HEK293 (cell line): ENCODE data around the gene ZNF239.
A peak's percentile ranks its signal among the peaks of the same experiment; 100 is the strongest.

Experiments
- AEBP2 ChIP-seq: fragments of 450-650 bp; formaldehyde crosslinking; IDR thresholded peaks from 2 replicates; pipeline ENCODE4 v1.5.1; 2016; ENCODE audit warnings: missing biosample characterization, missing genetic modification characterization, borderline replicate concordance
- GLIS1 ChIP-seq: fragments of 450-650 bp; formaldehyde crosslinking; IDR thresholded peaks from 2 replicates; pipeline ENCODE4 v1.5.1; 2016; ENCODE audit warnings: missing biosample characterization, missing genetic modification characterization
- KLF1 ChIP-seq: fragments of 450-650 bp; formaldehyde crosslinking; IDR thresholded peaks from 2 replicates; pipeline ENCODE4 v1.5.1; 2016; ENCODE audit warnings: missing biosample characterization, missing genetic modification characterization
- RBAK ChIP-seq: fragments of 450-650 bp; formaldehyde crosslinking; IDR thresholded peaks from 2 replicates; pipeline ENCODE4 v1.5.1; 2016; ENCODE audit warnings: missing biosample characterization, missing genetic modification characterization
- SETDB1 ChIP-seq: IDR thresholded peaks from one replicate; pipeline ENCODE4 v1.6.1; 2017; ENCODE audit warnings: mild to moderate bottlenecking, low read length, moderate library complexity, mixed read lengths; ENCODE audit not compliant: insufficient read length
- SP3 ChIP-seq: fragments of 450-650 bp; formaldehyde crosslinking; IDR thresholded peaks from 2 replicates; pipeline ENCODE4 v1.5.1; 2016; ENCODE audit warnings: missing biosample characterization, missing genetic modification characterization
- ZFP3 ChIP-seq: fragments of 450-650 bp; formaldehyde crosslinking; IDR thresholded peaks from 2 replicates; pipeline ENCODE4 v1.5.1; 2016; ENCODE audit warnings: low read depth, missing biosample characterization, missing genetic modification characterization
- ZNF155 ChIP-seq: fragments of 450-650 bp; formaldehyde crosslinking; IDR thresholded peaks from 2 replicates; pipeline ENCODE4 v1.5.1; 2016; ENCODE audit warnings: missing biosample characterization, missing genetic modification characterization
- ZNF335 ChIP-seq: fragments of 450-650 bp; formaldehyde crosslinking; conservative IDR thresholded peaks from 2 replicates; pipeline ENCODE4 v1.5.1; 2016; ENCODE audit warnings: missing biosample characterization, missing genetic modification characterization
- ZNF416 ChIP-seq: fragments of 450-650 bp; formaldehyde crosslinking; IDR thresholded peaks from 2 replicates; pipeline ENCODE4 v1.5.1; 2016; ENCODE audit warnings: missing biosample characterization, missing genetic modification characterization
- ZNF426 ChIP-seq: fragments of 450-650 bp; formaldehyde crosslinking; IDR thresholded peaks from 2 replicates; pipeline ENCODE4 v1.5.1; 2017; ENCODE audit warnings: missing biosample characterization, missing genetic modification characterization, mild to moderate bottlenecking, inconsistent platforms, moderate library complexity
- ZNF501 ChIP-seq: fragments of 450-650 bp; formaldehyde crosslinking; IDR thresholded peaks from 2 replicates; pipeline ENCODE4 v1.5.1; 2016; ENCODE audit warnings: missing biosample characterization, missing genetic modification characterization
- ZNF518A ChIP-seq: fragments of 450-650 bp; formaldehyde crosslinking; conservative IDR thresholded peaks from 2 replicates; pipeline ENCODE4 v1.5.1; 2016; ENCODE audit warnings: low read depth, missing biosample characterization, missing genetic modification characterization
- ZNF544 ChIP-seq: fragments of 450-650 bp; formaldehyde crosslinking; IDR thresholded peaks from 2 replicates; pipeline ENCODE4 v1.5.0; 2017; ENCODE audit warnings: missing biosample characterization, missing genetic modification characterization
- ZNF747 ChIP-seq: fragments of 450-650 bp; formaldehyde crosslinking; IDR thresholded peaks from 2 replicates; pipeline ENCODE4 v1.5.1; 2016; ENCODE audit warnings: missing biosample characterization, missing genetic modification characterization
- ZSCAN5A ChIP-seq: fragments of 450-650 bp; formaldehyde crosslinking; IDR thresholded peaks from 2 replicates; pipeline ENCODE4 v1.5.1; 2016; ENCODE audit warnings: missing biosample characterization, missing genetic modification characterization
- ZXDB ChIP-seq: fragments of 450-650 bp; formaldehyde crosslinking; IDR thresholded peaks from 2 replicates; pipeline ENCODE4 v1.5.1; 2016; ENCODE audit warnings: missing biosample characterization, missing genetic modification characterization
- TF ChIP-seq, protein P1 (sequence below): fragments of 450-650 bp; formaldehyde crosslinking; IDR thresholded peaks from 2 replicates; pipeline ENCODE4 v1.5.1; 2016; ENCODE audit warnings: missing biosample characterization, missing genetic modification characterization, borderline replicate concordance
- TF ChIP-seq, protein P2 (sequence below): fragments of 450-650 bp; formaldehyde crosslinking; optimal IDR thresholded peaks from 2 replicates; pipeline ENCODE3; 2016; ENCODE audit warnings: missing biosample characterization, mild to moderate bottlenecking, missing genetic modification characterization
- TF ChIP-seq, protein P3 (sequence below): fragments of 450-650 bp; formaldehyde crosslinking; IDR thresholded peaks from 2 replicates; pipeline ENCODE4 v1.5.1; 2016; ENCODE audit warnings: missing biosample characterization, missing genetic modification characterization, low read depth
- TF ChIP-seq, protein P4 (sequence below): fragments of 450-650 bp; formaldehyde crosslinking; IDR thresholded peaks from 2 replicates; pipeline ENCODE4 v1.5.1; 2017; ENCODE audit warnings: missing biosample characterization, mild to moderate bottlenecking, missing genetic modification characterization, moderate library complexity

ZNF239 gene

GRCh38 chr10:43574001-43574892 lies at the start of gene ZNF239 (continued):
- TF ChIP-seq ZSCAN5A (tag by site-specific recombination) = no peak
- TF ChIP-seq ZNF416 = no peak
- TF ChIP-seq GLIS1 (tag by site-specific recombination) = peak; percentile 90
- TF ChIP-seq, protein P1, sequence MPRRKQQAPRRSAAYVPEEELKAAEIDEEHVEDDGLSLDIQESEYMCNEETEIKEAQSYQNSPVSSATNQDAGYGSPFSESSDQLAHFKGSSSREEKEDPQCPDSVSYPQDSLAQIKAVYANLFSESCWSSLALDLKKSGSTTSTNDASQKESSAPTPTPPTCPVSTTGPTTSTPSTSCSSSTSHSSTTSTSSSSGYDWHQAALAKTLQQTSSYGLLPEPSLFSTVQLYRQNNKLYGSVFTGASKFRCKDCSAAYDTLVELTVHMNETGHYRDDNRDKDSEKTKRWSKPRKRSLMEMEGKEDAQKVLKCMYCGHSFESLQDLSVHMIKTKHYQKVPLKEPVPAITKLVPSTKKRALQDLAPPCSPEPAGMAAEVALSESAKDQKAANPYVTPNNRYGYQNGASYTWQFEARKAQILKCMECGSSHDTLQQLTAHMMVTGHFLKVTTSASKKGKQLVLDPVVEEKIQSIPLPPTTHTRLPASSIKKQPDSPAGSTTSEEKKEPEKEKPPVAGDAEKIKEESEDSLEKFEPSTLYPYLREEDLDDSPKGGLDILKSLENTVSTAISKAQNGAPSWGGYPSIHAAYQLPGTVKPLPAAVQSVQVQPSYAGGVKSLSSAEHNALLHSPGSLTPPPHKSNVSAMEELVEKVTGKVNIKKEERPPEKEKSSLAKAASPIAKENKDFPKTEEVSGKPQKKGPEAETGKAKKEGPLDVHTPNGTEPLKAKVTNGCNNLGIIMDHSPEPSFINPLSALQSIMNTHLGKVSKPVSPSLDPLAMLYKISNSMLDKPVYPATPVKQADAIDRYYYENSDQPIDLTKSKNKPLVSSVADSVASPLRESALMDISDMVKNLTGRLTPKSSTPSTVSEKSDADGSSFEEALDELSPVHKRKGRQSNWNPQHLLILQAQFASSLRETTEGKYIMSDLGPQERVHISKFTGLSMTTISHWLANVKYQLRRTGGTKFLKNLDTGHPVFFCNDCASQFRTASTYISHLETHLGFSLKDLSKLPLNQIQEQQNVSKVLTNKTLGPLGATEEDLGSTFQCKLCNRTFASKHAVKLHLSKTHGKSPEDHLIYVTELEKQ (tag by site-specific recombination) = no peak
- peak; percentile 83 for TF ChIP-seq KLF1
- TF ChIP-seq, protein P2, sequence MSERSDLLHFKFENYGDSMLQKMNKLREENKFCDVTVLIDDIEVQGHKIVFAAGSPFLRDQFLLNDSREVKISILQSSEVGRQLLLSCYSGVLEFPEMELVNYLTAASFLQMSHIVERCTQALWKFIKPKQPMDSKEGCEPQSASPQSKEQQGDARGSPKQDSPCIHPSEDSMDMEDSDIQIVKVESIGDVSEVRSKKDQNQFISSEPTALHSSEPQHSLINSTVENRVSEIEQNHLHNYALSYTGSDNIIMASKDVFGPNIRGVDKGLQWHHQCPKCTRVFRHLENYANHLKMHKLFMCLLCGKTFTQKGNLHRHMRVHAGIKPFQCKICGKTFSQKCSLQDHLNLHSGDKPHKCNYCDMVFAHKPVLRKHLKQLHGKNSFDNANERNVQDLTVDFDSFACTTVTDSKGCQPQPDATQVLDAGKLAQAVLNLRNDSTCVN (tag by site-specific recombination) = peak; percentile 91
- no peak for TF ChIP-seq ZNF155
- peak; percentile 92 for TF ChIP-seq SP3 (tag by site-specific recombination)
- no peak for TF ChIP-seq AEBP2 (tag by site-specific recombination)
- peak; percentile 41 for TF ChIP-seq SETDB1
- no peak for TF ChIP-seq ZNF747 (tag by site-specific recombination)
- TF ChIP-seq ZFP3 (tag by site-specific recombination) = no peak
- peak; percentile 99 for TF ChIP-seq ZXDB
- TF ChIP-seq RBAK = no peak
- peak; percentile 65 for TF ChIP-seq ZNF518A
- TF ChIP-seq, protein P3, sequence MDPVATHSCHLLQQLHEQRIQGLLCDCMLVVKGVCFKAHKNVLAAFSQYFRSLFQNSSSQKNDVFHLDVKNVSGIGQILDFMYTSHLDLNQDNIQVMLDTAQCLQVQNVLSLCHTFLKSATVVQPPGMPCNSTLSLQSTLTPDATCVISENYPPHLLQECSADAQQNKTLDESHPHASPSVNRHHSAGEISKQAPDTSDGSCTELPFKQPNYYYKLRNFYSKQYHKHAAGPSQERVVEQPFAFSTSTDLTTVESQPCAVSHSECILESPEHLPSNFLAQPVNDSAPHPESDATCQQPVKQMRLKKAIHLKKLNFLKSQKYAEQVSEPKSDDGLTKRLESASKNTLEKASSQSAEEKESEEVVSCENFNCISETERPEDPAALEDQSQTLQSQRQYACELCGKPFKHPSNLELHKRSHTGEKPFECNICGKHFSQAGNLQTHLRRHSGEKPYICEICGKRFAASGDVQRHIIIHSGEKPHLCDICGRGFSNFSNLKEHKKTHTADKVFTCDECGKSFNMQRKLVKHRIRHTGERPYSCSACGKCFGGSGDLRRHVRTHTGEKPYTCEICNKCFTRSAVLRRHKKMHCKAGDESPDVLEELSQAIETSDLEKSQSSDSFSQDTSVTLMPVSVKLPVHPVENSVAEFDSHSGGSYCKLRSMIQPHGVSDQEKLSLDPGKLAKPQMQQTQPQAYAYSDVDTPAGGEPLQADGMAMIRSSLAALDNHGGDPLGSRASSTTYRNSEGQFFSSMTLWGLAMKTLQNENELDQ = no peak
- TF ChIP-seq ZNF544 (tag by site-specific recombination) = no peak
- peak; percentile 89 for TF ChIP-seq ZNF335 (tag by site-specific recombination)
- TF ChIP-seq, protein P4, sequence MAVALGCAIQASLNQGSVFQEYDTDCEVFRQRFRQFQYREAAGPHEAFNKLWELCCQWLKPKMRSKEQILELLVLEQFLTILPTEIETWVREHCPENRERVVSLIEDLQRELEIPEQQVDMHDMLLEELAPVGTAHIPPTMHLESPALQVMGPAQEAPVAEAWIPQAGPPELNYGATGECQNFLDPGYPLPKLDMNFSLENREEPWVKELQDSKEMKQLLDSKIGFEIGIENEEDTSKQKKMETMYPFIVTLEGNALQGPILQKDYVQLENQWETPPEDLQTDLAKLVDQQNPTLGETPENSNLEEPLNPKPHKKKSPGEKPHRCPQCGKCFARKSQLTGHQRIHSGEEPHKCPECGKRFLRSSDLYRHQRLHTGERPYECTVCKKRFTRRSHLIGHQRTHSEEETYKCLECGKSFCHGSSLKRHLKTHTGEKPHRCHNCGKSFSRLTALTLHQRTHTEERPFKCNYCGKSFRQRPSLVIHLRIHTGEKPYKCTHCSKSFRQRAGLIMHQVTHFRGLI (tag by site-specific recombination) = peak; percentile 53; the same call in 1 of the 2 replicates
- peak; percentile 37; the same call in 1 of the 2 replicates for TF ChIP-seq ZNF501 (tag by site-specific recombination)
- no peak for TF ChIP-seq ZNF426 (tag by site-specific recombination)
